HG02938 (cell line): Measurements from ENCODE around the gene PLSCR3.
A peak's percentile ranks its signal among the peaks of the same experiment; 100 is the strongest.

Experiments used
- ATAC-seq: cut with Tn5 transposase; IDR thresholded peaks from one replicate; pipeline ENCODE4 v1.9.1; 2021; ENCODE audit warnings: mild to moderate bottlenecking, moderate library complexity; ENCODE audit not compliant: unreplicated experiment

Gene PLSCR3

DNA sequence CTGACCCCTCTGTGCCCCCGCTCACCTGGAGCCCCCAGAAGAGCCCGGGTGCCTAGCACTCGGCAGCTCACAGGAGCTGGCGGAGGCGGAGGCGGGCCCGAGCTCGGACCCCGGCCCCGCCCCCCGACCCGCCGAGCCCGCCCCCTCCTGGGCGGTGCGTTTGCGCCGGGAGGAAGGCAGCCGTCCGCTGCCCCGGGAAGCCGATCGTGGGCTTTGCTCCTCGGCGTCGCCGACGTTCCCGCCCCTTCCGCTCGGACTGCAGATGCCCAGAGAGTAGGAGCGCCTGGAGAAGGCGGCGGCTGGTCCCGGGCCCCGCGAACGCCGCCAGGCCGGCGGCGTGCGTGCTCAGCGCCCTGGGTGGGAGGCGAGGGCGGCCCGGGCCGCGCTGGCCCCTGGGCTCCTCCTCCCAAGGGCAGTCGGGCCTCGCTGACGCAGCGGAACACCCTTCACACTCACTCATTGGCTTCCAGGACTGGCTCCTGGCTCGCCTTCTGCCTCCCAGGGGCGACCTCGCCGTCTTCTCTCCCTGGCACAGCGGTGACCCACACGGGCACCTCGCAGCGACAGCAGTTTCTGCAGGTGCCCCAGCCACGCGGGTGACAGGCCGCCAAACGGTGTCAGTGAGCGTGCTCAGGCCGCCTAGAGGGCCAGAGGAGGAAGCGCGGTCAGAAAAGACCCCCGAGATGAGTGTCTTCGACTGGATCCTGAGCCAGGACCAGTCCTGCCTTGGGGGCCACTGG lies at the start of gene PLSCR3:
TSS of gene PLSCR3 (minus strand) at position 74 of the 740 bp plus-strand sequence. CDS start 415 bp downstream, outside the sequence.
- peak; percentile 63 for ATAC-seq

DNA sequence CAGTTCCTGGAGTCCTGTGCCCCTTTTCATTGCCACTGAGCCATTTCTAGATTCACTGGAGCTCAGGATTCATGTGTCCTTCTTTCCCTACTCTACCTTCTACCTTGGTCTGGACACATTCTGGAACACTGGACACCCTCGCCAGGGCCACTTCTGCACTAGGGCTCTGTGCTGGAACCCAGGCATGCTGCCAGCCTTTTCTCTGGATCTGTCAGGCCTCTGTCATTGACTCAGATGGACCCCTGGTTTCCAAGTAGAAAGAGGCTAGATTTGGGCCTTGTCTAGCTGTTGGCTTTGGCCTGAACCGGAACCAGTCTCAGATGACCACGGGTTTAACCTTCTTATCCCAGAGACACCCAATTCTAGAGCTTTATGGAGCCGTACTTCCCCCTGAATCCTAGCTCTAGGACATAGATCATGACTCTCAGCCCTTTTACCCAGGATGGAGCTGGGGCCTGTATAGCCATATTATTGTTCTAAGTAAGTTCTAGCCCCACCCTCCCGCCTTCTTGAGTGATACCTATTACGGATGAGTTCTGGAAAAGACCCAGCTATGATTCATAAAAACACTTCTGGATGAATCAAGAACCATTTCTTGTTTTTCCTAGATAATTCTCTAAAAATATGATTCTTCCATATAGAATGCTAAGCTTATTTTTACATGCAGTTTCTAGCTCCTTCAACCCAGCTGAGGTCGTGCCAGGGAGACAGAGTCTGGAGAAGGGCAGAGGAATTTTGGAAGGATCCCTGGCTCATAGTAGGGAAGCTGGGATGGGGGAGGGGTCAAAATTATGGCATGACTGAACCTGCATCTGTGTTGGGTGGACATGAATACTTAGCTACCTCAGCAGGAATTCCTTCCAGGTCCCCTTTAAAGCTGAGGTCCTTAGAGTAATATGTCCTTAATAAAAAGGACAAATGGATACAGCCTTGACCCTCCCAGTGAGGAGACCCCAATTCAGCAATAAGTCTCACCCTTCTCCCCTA lies 49.5 kb upstream of the PLSCR3 start:
- ATAC-seq = no peak

DNA sequence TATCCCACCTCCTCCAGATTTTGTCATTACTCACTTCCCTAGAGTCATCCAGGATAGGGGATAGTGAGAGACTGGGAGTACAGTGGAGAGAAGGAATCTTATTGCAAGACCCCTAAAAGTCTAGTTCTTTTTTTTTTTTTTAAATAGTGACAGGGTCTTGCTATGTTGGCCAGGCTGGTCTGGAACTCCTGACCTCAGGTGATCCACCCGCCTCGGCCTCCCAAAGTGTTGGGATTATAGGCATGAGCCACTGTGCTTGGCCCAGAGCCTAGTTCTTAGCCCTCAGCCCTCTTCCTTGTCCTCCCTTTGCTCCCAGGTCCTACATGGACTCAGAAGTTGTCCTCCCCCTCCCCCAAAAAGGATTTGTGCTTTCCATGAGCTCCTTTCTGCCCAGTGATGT lies 47.8 kb upstream of the PLSCR3 start:
- ATAC-seq = no peak

DNA sequence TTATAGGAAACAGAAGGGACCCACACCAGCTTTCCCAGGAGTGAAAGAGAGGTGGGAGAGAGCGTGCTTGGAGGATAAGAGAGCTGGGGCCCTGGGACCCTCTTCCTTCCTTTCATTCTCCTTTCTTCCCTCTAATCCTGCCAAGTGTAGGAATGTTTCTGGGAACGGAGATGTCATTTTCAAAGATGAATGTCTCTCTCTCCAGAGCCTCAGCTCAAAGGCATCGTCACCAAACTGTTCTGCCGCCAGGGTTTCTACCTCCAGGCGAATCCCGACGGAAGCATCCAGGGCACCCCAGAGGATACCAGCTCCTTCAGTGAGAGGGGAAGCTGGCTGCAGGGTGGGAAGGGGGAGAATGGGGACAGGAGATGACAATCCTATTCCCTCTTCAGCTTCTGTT lies 46.9 kb upstream of the PLSCR3 start:
- ATAC-seq = no peak

DNA sequence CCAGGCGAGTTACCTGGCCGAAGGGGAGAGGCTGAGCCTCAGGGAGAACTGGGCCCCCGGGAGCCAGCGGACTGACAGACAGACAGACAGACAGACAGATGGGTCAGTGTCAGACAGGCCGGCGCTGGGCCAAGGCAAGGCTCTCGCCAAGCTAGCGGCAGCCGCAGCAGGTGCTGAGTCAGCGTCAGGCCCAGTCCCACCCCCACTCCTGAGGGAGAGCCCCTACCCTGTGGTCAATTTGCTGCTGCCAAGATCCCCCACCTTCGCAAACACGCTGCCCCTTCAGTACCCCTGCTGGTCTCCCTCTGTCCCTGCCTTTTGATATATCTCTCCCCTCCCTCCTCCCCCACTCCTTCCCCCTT lies 46.5 kb upstream of the PLSCR3 start:
- no peak for ATAC-seq

DNA sequence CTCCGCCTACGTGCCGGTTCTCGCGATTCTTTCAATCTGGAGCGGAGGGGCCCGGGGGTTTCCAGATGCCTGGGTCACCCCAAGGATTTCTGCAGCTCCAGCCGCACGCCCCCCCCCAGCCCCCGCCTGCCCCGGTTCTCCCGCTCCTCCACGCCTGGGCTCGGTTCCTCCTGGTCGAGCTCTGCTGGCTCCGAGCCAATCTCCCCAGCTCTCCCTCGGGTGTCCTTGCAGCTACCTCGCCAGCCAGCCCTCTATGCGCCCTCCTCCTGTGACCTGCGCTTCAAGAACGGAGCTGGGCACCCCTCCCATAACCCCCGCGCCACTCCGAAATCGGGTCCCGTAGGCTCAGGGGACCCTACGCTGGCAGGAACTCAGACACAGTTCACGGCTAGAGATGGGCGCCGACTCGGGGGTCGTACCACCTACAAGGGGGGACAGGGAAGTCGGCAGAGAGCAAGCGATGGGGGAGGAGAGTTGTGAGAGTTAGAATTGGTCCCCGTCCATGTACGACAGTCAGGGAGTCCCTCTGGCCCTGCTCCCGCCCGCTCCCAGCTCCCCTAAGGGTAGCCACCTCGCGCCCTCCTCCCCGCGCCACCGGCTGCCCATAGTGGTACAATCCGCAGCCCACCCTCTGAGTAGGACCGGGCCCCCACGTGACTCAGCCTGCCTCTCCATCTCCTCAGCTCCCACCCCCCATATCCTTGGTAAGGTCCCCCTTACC lies 45.9 kb upstream of the PLSCR3 start:
- no peak for ATAC-seq

DNA sequence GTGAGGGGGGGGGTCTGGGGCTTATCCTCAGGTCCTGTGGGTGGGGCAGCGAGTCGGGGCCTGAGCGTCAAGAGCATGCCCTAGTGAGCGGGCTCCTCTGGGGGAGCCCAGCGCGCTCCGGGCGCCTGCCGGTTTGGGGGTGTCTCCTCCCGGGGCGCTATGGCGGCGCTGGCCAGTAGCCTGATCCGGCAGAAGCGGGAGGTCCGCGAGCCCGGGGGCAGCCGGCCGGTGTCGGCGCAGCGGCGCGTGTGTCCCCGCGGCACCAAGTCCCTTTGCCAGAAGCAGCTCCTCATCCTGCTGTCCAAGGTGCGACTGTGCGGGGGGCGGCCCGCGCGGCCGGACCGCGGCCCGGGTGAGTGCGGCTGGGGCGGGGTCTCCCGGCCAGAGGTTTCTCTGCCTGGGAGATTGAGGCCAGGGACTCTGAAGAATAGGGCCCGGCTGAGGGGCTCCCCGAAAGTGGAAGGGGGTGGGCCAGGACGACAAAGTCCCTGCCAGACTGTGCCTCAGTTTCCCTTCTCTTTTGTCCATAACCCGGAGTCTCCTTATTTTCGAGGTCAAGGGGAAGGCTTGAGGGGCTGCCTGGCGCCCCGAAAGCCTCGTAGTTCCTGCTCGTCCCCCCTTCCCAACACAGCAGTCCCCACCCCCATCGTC lies 45.3 kb upstream of the PLSCR3 start, which contains the start of gene FGF11:
TSS of gene FGF11 (plus strand) at position 51 of the 651 bp plus-strand sequence. CDS start at position 160, 109 bp downstream.
- no peak for ATAC-seq

DNA sequence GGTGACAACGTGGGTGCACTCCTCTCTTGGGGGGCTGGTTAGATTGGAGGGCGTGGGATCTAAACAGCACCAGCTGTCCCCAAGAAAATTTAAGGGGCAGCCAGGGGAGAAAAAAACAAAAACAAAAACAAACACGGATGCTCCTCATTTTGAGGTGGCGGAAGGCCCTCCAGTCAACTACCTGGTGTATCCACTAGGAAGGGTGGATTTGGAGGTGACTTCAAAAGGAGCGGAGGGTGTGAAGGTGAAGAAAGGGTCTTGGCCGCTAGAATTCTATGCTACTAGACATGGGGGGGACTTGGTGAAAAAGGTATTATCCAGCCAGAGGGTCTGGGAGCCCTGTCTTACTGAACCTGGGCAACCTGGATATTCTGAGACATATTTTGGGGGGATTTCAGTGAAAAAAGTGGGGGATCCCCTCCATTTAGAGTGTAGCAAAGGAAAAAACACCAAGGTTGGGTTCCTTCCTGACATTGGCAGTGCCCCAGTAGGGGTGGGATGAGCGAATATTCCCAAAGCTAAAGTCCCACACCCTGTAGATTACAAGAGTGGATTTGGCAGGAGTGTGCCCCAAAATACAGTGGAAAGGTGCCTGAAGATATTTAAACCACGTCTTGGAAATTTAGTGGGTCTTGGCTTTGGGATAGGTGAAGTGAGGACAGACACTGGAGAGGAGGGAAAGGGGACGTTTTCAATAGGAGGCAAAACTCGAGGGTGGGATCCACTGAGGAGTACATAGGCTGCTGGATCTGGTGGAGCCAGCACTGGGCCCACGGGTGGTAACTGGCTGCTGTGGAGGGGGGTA lies 44.5 kb upstream of the PLSCR3 start:
- ATAC-seq = no peak

DNA sequence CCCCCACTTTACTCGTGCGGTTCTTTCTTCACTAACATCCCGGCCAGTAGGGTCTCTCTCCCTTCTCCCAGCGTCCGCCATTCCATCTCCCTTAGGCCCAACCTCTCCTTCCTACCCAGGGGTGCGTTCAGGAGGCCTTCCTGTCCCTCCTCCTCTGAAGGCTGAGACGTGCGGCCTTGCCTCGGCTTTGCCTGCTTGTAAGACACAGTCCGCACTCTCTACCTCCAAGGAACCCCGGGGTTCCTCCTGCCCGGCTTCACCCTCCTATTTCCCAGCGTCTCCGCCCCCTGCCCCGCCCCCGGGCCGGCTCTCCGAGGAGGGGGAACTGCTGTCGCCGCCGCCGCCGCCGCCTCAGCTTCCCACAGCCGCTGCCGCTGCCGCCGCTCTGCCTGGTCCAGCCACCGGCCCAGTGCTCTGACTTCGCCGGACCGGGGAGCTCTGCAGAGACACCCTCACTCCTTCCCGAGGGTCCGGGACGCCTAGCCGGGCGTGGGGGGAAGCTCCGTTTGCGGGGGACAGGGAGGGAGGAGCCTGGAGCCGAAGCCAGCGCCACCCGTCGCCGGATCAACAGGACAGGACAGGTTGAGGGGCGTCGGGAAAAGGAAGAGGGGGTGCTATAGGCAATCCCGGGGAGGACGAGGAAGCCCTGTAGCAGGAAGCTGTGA lies 43.8 kb upstream of the PLSCR3 start:
- no peak for ATAC-seq

DNA sequence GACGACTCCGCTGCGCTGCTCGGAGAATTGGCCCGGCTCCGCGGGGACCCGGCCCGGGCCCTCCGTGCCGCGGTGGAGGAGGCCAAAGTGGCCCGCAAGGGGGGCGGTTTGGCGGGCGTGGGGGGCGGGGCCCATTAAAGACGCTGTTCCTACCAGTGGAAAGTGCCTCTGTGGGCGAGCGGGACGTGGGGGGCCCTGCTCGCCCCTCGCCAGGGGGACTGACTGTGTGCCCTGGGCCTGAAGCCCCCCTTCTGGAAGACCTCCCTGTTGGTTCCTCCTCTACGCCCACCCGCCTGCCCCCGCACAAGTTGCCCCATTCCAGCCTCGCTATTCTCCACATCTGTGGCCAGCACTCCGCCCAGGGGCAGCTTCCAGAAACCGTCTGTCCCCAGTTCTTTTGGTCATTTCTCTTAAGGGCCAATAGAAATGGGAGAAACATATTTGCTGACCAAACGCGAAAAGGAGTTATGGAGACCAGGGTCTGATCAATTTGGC lies 43.1 kb upstream of the PLSCR3 start:
- no peak for ATAC-seq

DNA sequence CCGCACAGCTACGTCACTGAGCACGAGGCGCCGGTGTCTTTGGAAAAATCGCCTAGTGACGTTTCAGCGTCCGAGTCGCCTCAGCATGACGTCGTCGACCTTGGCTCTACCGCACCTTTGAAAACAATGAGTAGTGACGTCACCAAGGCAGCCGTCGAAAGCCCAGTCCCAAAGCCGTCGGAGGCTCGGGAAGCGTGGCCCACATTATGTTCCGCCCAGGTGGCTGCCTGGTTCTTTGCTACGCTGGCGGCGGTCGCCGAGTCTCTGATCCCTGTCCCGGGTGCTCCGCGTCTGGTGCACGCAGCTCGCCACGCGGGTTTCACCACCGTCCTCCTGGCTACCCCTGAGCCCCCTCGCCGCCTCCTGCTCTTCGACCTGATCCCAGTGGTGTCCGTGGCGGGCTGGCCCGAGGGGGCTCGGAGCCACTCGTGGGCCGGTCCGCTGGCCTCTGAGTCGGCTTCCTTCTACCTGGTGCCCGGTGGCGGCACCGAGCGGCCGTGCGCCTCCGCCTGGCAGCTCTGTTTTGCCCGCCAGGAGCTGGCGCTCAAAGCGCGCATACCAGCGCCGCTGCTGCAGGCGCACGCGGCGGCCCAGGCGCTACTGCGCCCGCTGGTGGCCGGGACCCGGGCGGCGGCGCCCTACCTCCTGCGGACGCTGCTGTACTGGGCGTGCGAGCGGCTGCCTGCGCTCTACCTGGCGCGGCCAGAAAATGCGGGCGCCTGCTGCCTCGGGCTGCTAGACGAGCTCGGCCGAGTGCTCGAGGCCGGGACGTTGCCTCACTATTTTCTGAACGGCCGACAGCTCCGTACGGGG lies 42.4 kb upstream of the PLSCR3 start:
- ATAC-seq = no peak

DNA sequence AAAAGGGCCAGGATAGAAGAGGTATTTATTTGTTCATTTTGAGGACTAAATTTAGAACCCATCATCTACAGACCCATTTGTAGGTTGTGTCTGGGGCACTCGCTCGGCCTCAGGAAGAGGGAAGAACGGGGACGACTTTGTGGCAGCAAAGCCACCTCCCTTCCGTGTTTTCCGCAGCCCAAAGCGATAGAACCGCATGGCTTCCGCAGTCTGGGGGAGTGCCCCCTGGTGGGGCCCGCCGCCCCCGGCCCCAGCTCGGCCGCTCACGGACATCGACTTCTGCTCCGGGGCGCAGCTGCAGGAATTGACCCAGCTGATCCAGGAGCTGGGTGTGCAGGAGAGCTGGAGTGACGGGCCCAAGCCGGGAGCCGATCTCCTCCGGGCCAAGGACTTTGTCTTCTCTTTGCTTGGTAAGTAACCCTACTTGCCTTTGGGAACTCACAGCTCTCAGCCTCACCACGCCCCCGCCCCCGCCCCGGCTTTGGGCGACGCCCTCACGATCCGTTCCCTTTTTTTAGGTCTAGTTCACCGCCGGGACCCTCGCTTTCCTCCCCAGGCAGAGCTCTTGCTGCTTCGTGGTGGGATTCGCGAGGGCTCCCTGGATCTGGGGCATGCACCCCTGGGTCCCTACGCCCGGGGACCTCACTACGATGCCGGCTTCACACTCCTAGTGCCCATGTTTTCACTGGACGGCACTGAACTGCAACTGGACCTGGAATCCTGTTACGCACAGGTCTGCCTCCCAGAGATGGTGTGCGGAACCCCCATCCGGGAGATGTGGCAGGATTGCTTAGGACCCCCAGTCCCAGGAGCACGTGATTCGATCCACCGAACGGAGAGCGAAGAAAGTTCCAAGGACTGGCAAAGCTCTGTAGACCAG lies 41.6 kb upstream of the PLSCR3 start:
- peak; percentile 17 for ATAC-seq

DNA sequence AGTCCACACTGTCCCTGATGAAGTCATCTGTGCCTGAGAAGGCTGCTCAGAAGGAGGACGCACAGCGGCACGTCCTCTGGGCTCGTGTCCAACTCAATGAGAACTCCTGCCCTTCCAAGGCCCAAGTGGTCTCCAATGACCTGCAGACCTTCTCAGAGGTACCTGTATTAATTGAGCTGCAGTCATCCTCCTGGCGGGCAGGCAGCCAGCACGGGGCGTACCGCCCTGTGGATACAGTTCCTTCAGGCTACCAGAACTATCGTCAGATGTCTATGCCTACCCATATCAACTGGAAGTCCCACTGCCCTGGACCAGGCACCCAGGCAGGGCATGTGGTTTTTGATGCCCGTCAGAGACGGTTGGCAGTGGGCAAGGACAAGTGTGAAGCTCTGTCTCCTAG lies 38.0 kb upstream of the PLSCR3 start:
- ATAC-seq = no peak

DNA sequence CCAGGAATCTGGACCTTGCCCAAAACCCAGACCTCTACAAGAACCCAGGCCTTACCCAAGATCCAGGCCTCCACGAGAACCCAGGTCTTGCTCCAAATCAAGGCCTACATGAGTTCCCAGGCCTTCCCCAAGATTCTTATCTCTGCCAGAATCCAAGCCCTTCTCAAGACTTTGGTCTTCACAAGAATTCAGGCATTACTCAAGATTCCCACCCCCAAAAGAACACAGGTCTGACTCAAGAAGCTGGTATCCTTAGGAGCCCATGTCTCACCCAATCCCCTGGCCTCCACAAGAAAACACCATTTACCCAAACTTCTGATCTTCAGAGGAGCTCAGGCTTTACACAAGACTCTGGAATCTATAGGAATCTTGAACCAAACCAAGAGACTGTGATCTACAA lies 36.9 kb upstream of the PLSCR3 start:
- ATAC-seq = no peak

DNA sequence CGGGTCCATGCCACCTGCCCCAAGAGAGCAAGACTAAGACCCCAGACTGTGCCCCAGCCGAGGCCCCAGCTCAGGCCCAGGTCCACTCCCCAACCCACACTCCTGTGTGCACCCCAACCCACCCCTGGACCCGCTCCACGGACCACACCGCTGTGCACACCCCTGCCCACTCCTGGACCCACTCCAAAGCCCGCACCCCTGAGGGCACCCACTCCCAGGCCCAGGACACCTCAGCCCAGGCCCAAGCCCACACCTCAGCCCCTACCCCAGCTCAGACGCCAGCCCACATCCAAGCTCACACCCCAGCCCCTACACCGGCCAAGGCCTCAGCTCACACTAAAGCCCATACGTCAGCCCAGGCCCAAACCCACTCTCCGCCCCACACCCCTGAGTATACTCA lies 35.4 kb upstream of the PLSCR3 start:
- ATAC-seq = no peak

DNA sequence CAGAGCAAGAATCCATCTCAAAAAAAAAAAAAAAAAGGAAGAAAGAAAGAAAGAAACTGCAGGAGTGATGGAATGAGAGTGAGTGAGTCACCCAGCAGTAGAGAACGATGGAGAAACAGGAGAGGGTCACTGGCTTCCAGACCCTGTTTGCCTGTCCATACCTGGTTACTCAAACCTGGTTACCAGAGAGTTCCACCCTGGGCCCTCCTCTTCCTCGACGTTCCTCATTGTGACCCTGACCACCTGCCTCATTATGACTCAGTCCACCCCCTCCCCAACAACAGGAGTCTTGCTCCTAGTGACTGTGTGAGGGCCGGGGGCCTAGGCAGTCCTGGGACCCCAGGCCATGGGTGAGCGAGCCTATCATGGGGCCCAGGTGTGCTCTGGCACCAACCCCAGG lies 34.2 kb upstream of the PLSCR3 start, which contains the start of gene SPEM3:
TSS of gene SPEM3 (plus strand) at position 301 of the 400 bp plus-strand sequence. CDS start at position 347, 46 bp downstream.
- ATAC-seq = no peak

DNA sequence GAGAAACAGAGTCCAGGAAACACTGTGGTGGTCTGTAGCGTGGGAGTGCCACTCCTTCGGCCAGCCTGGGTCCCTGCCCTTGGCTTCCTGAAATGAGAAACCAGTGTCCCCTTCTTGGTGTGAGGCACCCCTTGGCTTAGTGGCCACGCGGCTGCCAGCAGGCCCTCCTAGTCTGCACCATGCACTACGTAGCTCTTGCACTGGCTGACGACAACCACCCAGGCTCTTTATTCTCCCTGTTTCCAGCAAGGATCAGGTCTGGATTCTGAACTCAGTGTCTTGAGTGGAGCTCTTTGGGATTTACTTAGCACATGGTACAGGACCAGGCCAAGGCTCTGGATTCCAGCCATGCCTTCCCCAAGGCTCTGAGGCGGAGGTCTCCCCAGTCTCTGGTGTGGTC lies 33.2 kb upstream of the PLSCR3 start:
- no peak for ATAC-seq
